ENCODE data around the gene ARAP2. TPM values are rescaled to one million over a fixed set of nuclear protein-coding genes. Genes with fewer than 3 reads are reported as not detected.

ARAP2 gene
- polyA plus RNA-seq, 1 donor = 8.7 TPM

- DNase-seq = no peak
Observed at GRCh38 chr4:36046026-36046425, 198.3 kb downstream of the ARAP2 start.

- no peak for DNase-seq
Observed at GRCh38 chr4:36043901-36044300, 200.4 kb downstream of the ARAP2 start.

DNA sequence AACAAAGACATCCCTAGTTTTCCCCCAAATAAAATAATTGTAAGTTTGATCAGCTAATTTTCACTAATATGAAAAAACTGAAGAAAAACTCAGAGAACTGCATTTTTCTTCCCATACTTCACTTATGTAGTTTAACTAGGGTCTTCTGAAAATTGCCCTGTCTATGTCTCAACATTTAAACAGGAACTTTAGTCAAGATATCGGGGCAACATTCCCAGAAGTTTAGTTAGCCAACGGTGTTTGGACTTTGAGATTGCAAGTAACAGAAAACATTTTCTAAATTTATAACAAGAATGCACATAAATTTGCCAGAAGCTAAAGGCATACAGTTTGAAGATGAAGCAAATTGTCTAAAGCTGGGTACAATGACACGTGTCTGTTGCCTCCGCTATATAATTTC, 201.1 kb downstream of the ARAP2 start:
- no peak for DNase-seq

GRCh38 chr4:36042122-36042970, 202.0 kb downstream of the ARAP2 start:
- DNase-seq = no peak

- no peak for DNase-seq
Observed at GRCh38 chr4:36041340-36041739, 203.0 kb downstream of the ARAP2 start.

DNA sequence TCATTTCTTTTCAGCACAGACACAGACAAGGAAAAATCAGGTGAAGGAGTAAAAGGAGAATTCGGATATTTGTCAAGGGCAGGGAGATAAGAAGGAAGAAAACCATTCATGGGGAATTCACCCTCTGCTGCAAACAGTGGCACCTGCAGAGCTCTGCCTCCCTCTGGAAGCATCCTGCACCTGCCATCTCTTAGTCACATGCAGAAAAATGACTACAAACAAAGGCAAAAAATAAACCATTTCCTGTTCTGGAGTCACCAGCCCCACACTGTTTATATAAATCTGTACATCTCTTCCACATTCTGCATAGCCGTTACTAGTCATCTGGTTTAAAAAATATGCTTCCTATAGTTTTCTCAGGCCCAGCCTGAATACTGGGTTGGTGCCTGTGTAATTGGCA, 205.3 kb downstream of the ARAP2 start:
- no peak for DNase-seq

DNA sequence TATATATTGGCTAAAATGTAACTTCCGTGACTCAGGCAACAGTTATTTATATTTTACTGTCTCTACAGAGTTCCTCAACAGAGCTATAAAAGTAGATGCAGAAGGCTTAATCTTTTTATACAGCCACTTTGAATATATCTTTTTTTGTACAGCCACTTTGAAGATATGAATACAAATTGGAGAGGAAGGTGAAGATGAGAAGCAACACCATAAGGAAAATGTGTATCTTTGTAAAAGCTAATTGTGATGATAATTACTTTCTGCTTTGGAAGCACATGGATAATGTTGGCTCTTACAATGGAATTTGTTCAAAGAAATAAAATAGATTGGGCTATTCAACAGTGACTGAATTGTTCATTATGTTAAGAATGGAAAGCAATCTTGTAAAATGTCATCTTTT, 205.8 kb downstream of the ARAP2 start:
- DNase-seq = no peak

- DNase-seq = no peak
Observed at GRCh38 chr4:36037127-36037526, 207.2 kb downstream of the ARAP2 start.

- DNase-seq = no peak
Observed at GRCh38 chr4:36029951-36030350, 214.4 kb downstream of the ARAP2 start.

DNA sequence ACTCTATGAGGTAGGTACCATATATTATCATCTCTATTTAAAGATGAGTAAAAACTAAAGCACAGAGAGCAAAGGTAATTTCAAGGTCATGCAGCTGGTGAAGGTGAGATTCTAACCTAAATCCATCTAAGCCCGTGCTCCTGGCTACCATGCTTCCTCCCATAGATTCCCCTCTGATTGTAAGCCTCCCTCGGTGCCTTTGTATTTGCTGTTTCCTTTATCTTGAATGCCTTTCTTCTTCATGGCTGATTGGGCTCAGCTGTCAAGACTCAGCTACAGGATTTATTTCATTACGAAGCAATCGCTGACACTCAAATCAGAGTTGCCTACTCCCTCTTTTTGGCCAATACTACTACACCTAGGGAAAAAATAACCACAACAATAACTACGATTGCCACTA, 217.1 kb downstream of the ARAP2 start:
- no peak for DNase-seq

- DNase-seq = no peak
Observed at GRCh38 chr4:36026348-36026880, 217.9 kb downstream of the ARAP2 start.

DNA sequence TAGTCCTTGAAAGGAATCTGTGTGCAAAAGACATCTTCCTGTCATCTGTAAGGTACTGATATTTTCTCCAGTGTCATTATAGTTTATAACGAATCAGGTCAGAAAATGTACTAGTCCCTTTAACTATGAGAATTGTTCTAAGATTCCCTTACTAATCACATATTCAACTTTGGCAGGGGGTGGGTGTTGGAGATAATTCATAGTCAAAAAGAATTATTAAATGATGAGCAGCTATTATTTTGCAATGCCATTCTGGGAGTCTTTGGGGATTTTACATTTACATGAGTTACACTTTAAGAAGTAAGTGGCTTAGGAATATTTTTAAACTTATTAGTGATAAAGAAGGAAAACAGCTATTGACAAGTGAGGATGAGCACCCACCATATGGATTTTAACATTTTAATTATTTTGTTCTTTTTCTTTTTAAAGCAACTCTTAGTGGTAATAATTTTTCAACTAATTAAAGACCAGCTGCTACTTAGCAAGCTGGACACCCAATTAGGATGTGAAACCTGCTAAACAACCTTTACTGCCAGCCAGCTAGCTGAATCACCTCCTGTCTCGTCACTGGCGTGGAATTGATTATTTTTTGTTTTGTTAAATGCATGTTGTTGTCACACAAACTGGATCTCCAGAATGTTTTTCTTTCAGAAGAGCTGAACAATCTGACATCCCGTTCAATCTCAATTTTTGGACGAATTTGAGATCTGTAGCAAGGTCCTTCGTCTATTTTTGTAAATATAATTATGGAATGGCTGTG, 219.2 kb downstream of the ARAP2 start:
- DNase-seq = no peak

DNA sequence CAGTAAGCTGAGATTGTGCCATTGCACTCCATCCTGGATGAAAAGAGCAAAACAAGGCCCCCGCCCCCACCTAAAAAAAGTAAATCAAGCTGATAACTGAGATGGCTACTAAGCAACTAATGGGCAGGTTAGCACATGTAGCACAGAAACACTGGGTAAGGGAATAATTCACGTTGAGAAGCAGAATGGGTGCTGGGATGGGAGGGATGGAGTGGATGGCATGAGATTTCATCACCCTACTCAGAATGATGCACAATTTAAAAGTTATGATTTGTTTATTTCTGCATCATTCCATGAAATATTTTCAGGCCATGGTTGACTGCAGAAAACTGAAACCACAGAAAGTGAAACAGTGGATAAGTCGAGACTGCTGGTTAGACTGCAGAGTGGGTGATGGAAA, 224.0 kb downstream of the ARAP2 start:
- no peak for DNase-seq

Other genes with a start within 250 kb of the ARAP2 start
- not detected for gene DTHD1, start 37.1 kb upstream of the ARAP2 start, polyA plus RNA-seq (ENCODE audit: insufficient read length)

Measured in left kidney (tissue), 2 donors.